Hematopoietic multipotent progenitor cell treated with erythropoietin and hydrocortisone succinate and interleukin-3 and kit ligand, for 8 days (in vitro differentiated cells): ENCODE measurements around the gene HUNK.
A peak's percentile ranks its signal among the peaks of the same experiment; 100 is the strongest.
"Not testable (repeated sequence)": the region's sequence is repeated elsewhere in the genome, so short reads cannot be mapped to it uniquely, and the experiment has no call there.

Source experiments
- DNase-seq: peaks from one replicate; pipeline ENCODE4 v3.0.0-alpha.2; 2015

The HUNK gene

GRCh38 chr21:31872452-31873274, at the start of gene HUNK:
Gene HUNK, plus strand, starts transcription at chr21:31873020. Its CDS starts 655 bp downstream, at chr21:31873675.
- DNase-seq, result no peak

GRCh38 chr21:31829736-31830472, 42.9 kb upstream of the HUNK start:
- DNase-seq, result no peak

- no peak for DNase-seq
Measured at GRCh38 chr21:31830701-31831100, 42.1 kb upstream of the HUNK start.

GRCh38 chr21:31837041-31837440, 35.8 kb upstream of the HUNK start:
- no peak for DNase-seq

GRCh38 chr21:31837618-31838390, 35.0 kb upstream of the HUNK start:
- no peak for DNase-seq

- DNase-seq, result no peak
Measured at GRCh38 chr21:31838586-31839355, 34.0 kb upstream of the HUNK start.

- no peak for DNase-seq
Measured at GRCh38 chr21:31844206-31844605, 28.6 kb upstream of the HUNK start.

GRCh38 chr21:31845151-31845729, 27.6 kb upstream of the HUNK start:
- no peak for DNase-seq

GRCh38 chr21:31846690-31847089, 26.1 kb upstream of the HUNK start:
- no peak for DNase-seq

GRCh38 chr21:31847761-31848160, 25.1 kb upstream of the HUNK start:
- DNase-seq, result no peak

- no peak for DNase-seq
Measured at GRCh38 chr21:31848326-31848985, 24.4 kb upstream of the HUNK start.

GRCh38 chr21:31850886-31851285, 21.9 kb upstream of the HUNK start:
- no peak for DNase-seq

GRCh38 chr21:31855180-31855579, 17.6 kb upstream of the HUNK start:
- DNase-seq, result no peak

- no peak for DNase-seq
Measured at GRCh38 chr21:31857096-31857495, 15.7 kb upstream of the HUNK start.

- not testable (repeated sequence) for DNase-seq
Measured at GRCh38 chr21:31857631-31858030, 15.2 kb upstream of the HUNK start.

- DNase-seq, result no peak
Measured at GRCh38 chr21:31860851-31861250, 12.0 kb upstream of the HUNK start.

GRCh38 chr21:31862078-31862477, 10.7 kb upstream of the HUNK start:
- DNase-seq, result no peak

GRCh38 chr21:31865429-31865970, 7.3 kb upstream of the HUNK start:
- DNase-seq, result no peak

- peak; percentile 66 for DNase-seq
Measured at GRCh38 chr21:31866077-31866511, 6.7 kb upstream of the HUNK start.

- no peak for DNase-seq
Measured at GRCh38 chr21:31869750-31870149, 3.1 kb upstream of the HUNK start.

GRCh38 chr21:31870472-31871193, 2.2 kb upstream of the HUNK start:
- no peak for DNase-seq
